ENCODE measurements around the gene ZNF592.

DNA sequence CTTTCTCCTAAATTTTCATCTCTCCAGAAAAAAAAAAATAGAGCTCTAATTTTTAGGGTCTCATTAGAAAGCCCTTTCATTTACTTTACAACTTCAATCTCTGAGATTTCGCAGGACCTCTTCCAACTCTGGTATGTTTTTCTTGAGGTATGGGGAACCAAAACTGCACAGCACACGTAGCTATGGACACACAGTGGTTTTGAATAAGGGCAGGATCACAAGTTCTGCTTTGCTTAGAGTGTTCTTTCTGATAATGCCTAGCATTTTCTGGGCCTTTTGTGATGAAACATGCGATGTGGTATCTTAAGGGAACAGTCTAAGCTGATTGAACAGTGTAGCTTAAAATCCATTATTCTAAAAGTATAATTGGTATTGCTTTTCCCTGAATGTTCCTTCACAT lies 25.3 kb downstream of the ZNF592 start:
- TF ChIP-seq, protein P1, sequence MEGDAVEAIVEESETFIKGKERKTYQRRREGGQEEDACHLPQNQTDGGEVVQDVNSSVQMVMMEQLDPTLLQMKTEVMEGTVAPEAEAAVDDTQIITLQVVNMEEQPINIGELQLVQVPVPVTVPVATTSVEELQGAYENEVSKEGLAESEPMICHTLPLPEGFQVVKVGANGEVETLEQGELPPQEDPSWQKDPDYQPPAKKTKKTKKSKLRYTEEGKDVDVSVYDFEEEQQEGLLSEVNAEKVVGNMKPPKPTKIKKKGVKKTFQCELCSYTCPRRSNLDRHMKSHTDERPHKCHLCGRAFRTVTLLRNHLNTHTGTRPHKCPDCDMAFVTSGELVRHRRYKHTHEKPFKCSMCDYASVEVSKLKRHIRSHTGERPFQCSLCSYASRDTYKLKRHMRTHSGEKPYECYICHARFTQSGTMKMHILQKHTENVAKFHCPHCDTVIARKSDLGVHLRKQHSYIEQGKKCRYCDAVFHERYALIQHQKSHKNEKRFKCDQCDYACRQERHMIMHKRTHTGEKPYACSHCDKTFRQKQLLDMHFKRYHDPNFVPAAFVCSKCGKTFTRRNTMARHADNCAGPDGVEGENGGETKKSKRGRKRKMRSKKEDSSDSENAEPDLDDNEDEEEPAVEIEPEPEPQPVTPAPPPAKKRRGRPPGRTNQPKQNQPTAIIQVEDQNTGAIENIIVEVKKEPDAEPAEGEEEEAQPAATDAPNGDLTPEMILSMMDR (conservative IDR thresholded peaks at IDR 0.05 in 1 of 2, IDR thresholded peaks at IDR 0.05 in 1 of 2; ENCODE audit: extremely low read depth in 1 of 2, insufficient read depth in 1 of 2, low read depth in 1 of 2, low read length in 2 of 2): no peak
- no peak for TF ChIP-seq EZH2 (IDR thresholded peaks at IDR 0.05; ENCODE audit: borderline replicate concordance, low read length)
